AG09319 (cell line): ENCODE data around the gene EVI5.

Experiments used
- DNase-seq: peaks from one replicate; pipeline ENCODE4 v3.0.0-alpha.2; 2010; ENCODE audit warnings: low read depth; ENCODE audit errors: extremely low read depth
- CTCF ChIP-seq: IDR thresholded peaks from 2 replicates; pipeline ENCODE4 v1.5.1; 2011; ENCODE audit warnings: low read depth, mild to moderate bottlenecking, inconsistent platforms, low read length, moderate library complexity

Gene EVI5

GRCh38 chr1:92826792-92827191 lies 41.9 kb upstream of the EVI5 start:
- no peak for TF ChIP-seq CTCF
- no peak for DNase-seq

- DNase-seq, result no peak
- no peak for TF ChIP-seq CTCF
Observed at GRCh38 chr1:92822879-92823278, 38.0 kb upstream of the EVI5 start.

- no peak for DNase-seq
- TF ChIP-seq CTCF, result no peak
Observed at GRCh38 chr1:92820551-92820950, 35.6 kb upstream of the EVI5 start.

- TF ChIP-seq CTCF, result no peak
- DNase-seq, result no peak
Observed at GRCh38 chr1:92820024-92820423, 35.1 kb upstream of the EVI5 start.

GRCh38 chr1:92817986-92818764 lies 33.3 kb upstream of the EVI5 start:
- peak; percentile 79 for TF ChIP-seq CTCF
- no peak for DNase-seq

GRCh38 chr1:92817137-92817697 lies 32.3 kb upstream of the EVI5 start:
- no peak for DNase-seq
- no peak for TF ChIP-seq CTCF

- no peak for TF ChIP-seq CTCF
- no peak for DNase-seq
Observed at GRCh38 chr1:92816732-92817131, 31.8 kb upstream of the EVI5 start.
